HepG2 (cell line): ENCODE measurements around the gene FABP1. TPM values are rescaled to one million over a fixed set of nuclear protein-coding genes. Genes with fewer than 3 reads are reported as not detected.

Experiments used
- CREBL2 ChIP-seq: sonication (generic); formaldehyde crosslinking; IDR thresholded peaks from 2 replicates; pipeline ENCODE4 v1.8.1; 2023; ENCODE audit warnings: missing genetic modification reagents, mild to moderate bottlenecking, borderline replicate concordance
- CSRNP1 ChIP-seq: sonication (generic); formaldehyde crosslinking; IDR thresholded peaks from 2 replicates; pipeline ENCODE4 v1.8.1; 2023; ENCODE audit warnings: mild to moderate bottlenecking, missing genetic modification reagents
- E2F5 ChIP-seq: sonication (generic); formaldehyde crosslinking; conservative IDR thresholded peaks from 2 replicates; pipeline ENCODE4 v1.4.0; 2020; ENCODE audit warnings: missing genetic modification reagents
- IKZF4 ChIP-seq: sonication (generic); formaldehyde crosslinking; IDR thresholded peaks from 2 replicates; pipeline ENCODE4 v1.5.1; 2020; ENCODE audit warnings: borderline replicate concordance, mild to moderate bottlenecking, low read depth, missing genetic modification reagents; ENCODE audit errors: not compliant biosample characterization
- KDM4B ChIP-seq: sonication (generic); formaldehyde crosslinking; IDR thresholded peaks from 2 replicates; pipeline ENCODE4 v1.4.0; 2020; ENCODE audit warnings: missing genetic modification reagents
- MAZ ChIP-seq, 2 experiments: sonication (generic) in 1 of 2; formaldehyde crosslinking in 1 of 2; IDR thresholded peaks; 2 replicates each; pipeline versions ENCODE4 v1.5.0 to v1.6.1; 2012 to 2020; ENCODE audit warnings: low read depth in 2 of 2, mild to moderate bottlenecking in 2 of 2, borderline replicate concordance in 1 of 2, improper control_type of control experiment in 1 of 2, low read length in 1 of 2, missing genetic modification reagents in 1 of 2, moderate library complexity in 1 of 2
- MXI1 ChIP-seq: IDR thresholded peaks from 3 replicates; pipeline ENCODE4 v1.6.1; 2012; ENCODE audit warnings: low read depth, low read length, inconsistent platforms, borderline replicate concordance
- NR2F1 ChIP-seq, 2 experiments: fragments of 450-650 bp in 1 of 2; formaldehyde crosslinking in 1 of 2; IDR thresholded peaks; 2 replicates each; pipeline versions ENCODE4 v1.5.0 to v1.6.1; 2016 to 2020; ENCODE audit warnings: mild to moderate bottlenecking in 1 of 2, missing compliant biosample characterization in 1 of 2, missing genetic modification reagents in 1 of 2, moderate library complexity in 1 of 2
- PHF5A ChIP-seq: IDR thresholded peaks from one replicate; pipeline ENCODE4 v1.6.1; 2018; ENCODE audit warnings: low read depth, missing genetic modification reagents; ENCODE audit not compliant: unreplicated experiment
- POLR2AphosphoS2 ChIP-seq: IDR thresholded peaks from 2 replicates; pipeline ENCODE4 v1.6.1; 2011; ENCODE audit warnings: low read depth, low read length, improper control_type of control experiment
- PRDM4 ChIP-seq: sonication (generic); formaldehyde crosslinking; IDR thresholded peaks from 2 replicates; pipeline ENCODE4 v1.9.0; 2021; ENCODE audit warnings: missing genetic modification reagents, borderline replicate concordance
- RFXANK ChIP-seq: IDR thresholded peaks from 2 replicates; pipeline ENCODE4 v1.6.1; 2016
- SOX5 ChIP-seq: IDR thresholded peaks from 2 replicates; pipeline ENCODE4 v1.6.1; 2016; ENCODE audit warnings: borderline replicate concordance
- SP1 ChIP-seq, 2 experiments: fragments of 450-650 bp in 1 of 2; sonication (generic) in 1 of 2; formaldehyde crosslinking in 1 of 2; IDR thresholded peaks; 2 replicates each; pipeline versions ENCODE4 v1.4.0 to v1.6.1; 2016 to 2020; ENCODE audit warnings: missing genetic modification reagents in 1 of 2
- TFDP1 ChIP-seq: IDR thresholded peaks from 2 replicates; pipeline ENCODE4 v1.6.1; 2016; ENCODE audit warnings: missing compliant biosample characterization, missing genetic modification reagents, borderline replicate concordance
- THRA ChIP-seq: sonication (generic); formaldehyde crosslinking; IDR thresholded peaks from 2 replicates; pipeline ENCODE4 v1.4.0; 2020; ENCODE audit warnings: missing genetic modification reagents, borderline replicate concordance
- ZFP1 ChIP-seq: IDR thresholded peaks from 2 replicates; pipeline ENCODE4 v1.6.1; 2016
- ZNF160 ChIP-seq: sonication (generic); formaldehyde crosslinking; IDR thresholded peaks from 2 replicates; pipeline ENCODE4 v1.8.0; 2022; ENCODE audit warnings: mild to moderate bottlenecking, inconsistent platforms, missing genetic modification reagents
- ZNF230 ChIP-seq: sonication (generic); formaldehyde crosslinking; IDR thresholded peaks from 2 replicates; pipeline ENCODE4 v1.4.0; 2020; ENCODE audit warnings: mild to moderate bottlenecking, missing genetic modification reagents
- ZNF292 ChIP-seq: sonication (generic); formaldehyde crosslinking; IDR thresholded peaks from 2 replicates; pipeline ENCODE4 v1.8.1; 2022; ENCODE audit warnings: mild to moderate bottlenecking, low read depth, missing genetic modification reagents, borderline replicate concordance
- polyA plus RNA-seq, 8 experiments: library from polyadenylated mRNA; depleted of rRNA in 3 of 8; stranded (reverse) in 7 of 8; unstranded in 1 of 8; fragments of >200 nt; fragmentation: Illumina TruSeq in 4 of 8; extraction: Trizol in 4 of 8; gene quantifications; 2 replicates each; pipeline versions ENCODE4 v1.2.1 to v1.2.3, GENCODE V29; 2011 to 2016; ENCODE audit warnings: low read depth in 4 of 8, missing spikeins in 1 of 8, mixed read lengths in 1 of 8; ENCODE audit not compliant: insufficient read depth in 1 of 8
- total RNA-seq, 5 experiments: library from RNA; depleted of rRNA; stranded (reverse); fragments of >200 nt; fragmentation: Illumina TruSeq; extraction: Trizol; gene quantifications; 2 replicates each; pipeline ENCODE4 v1.2.3, GENCODE V29; 2016; ENCODE audit warnings: low read depth in 1 of 5

FABP1 gene
- total and polyA plus RNA-seq, 2 of the 13 experiments (the other 11 are each of a cell fraction or from before 2014, with no cell fraction given) = 644 to 1,608 TPM

GRCh38 chr2:88139203-88139702 lies 11.4 kb upstream of the FABP1 start (continued):
- TF ChIP-seq E2F5 (CRISPR knock-in tag) (no peak), CREBL2 (CRISPR knock-in tag) (no peak), IKZF4 (CRISPR knock-in tag) (no peak), SOX5 (CRISPR knock-in tag) (peak; percentile 95), CSRNP1 (CRISPR knock-in tag) (no peak), NR2F1 (CRISPR knock-in tag; IDR thresholded peaks at IDR 0.05) (peak in 1 of 2 experiments; percentile 85; a peak in 2 of 4 replicates), THRA (CRISPR knock-in tag) (peak; percentile 71; the same call in 1 of the 2 replicates), MXI1 (peak; percentile 71; the same call in 1 of the 3 replicates), POLR2AphosphoS2 (no peak), SP1 (IDR thresholded peaks at IDR 0.05) (no peak), SP1 (CRISPR knock-in tag; IDR thresholded peaks at IDR 0.05) (0 out of 2 replicates have a peak, but pooled peaks have one; percentile 15), TFDP1 (CRISPR knock-in tag) (peak; percentile 40; the same call in 1 of the 2 replicates), ZNF292 (CRISPR knock-in tag) (peak; percentile 91; the same call in 1 of the 2 replicates), PRDM4 (no peak), PHF5A (CRISPR knock-in tag) (peak; percentile 93), MAZ (IDR thresholded peaks at IDR 0.05; ENCODE audit: borderline replicate concordance, low read depth, low read length) (no peak), MAZ (CRISPR knock-in tag; IDR thresholded peaks at IDR 0.05; ENCODE audit: low read depth) (no peak; the same call in 1 of the 2 replicates), RFXANK (CRISPR knock-in tag) (no peak), ZNF230 (CRISPR knock-in tag) (no peak), KDM4B (CRISPR knock-in tag) (peak; percentile 94), ZFP1 (CRISPR knock-in tag) (peak; percentile 62; the same call in 1 of the 2 replicates), ZNF160 (CRISPR knock-in tag) (no peak)
